Measurements from ENCODE around the gene TMEM31. TPM values are rescaled to one million over a fixed set of nuclear protein-coding genes. Genes with fewer than 3 reads are reported as not detected.

Gene TMEM31
- total and polyA plus RNA-seq, 10 of the 15 experiments (the other 5 are each of a cell fraction or from before 2014, with no cell fraction given), result 0.18 TPM; not detected in 9

DNA sequence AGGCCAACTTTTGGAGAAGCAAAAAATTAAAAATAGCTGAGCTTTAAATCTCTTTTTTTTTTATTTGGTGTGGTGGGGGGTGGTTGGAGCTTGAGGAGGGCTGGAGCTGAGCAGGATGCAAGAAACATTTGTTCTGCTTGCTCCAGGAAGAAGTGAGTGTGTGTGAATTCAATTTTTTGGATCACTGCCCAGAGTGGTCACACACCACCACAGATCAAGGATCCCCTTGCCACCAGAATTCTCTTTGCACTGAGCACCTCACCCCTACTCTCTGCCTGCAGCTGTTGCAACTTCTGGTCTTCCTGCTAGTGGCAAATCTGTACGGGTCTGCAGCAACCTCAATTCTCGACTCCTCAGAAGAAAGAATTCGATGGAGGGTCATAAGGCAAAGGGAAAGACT is 46.0 kb downstream of the TMEM31 start:
- BruUV-seq (replicated peaks), result no TSS peak
- POLR2A ChIA-PET, result no interaction called here
- no peak for TF ChIP-seq ZNF207 (IDR thresholded peaks at IDR 0.05; ENCODE audit: borderline replicate concordance)
- no peak for TF ChIP-seq ATF7 (IDR thresholded peaks at IDR 0.05; ENCODE audit: low read depth)
- TF ChIP-seq DPF2 (IDR thresholded peaks at IDR 0.05), result no peak
- TF ChIP-seq EZH2 (IDR thresholded peaks at IDR 0.05; ENCODE audit: borderline replicate concordance, control insufficient read depth, low read depth, low read length), result no peak
- TF ChIP-seq CBFB (IDR thresholded peaks at IDR 0.05; ENCODE audit: low read depth), result no peak
- TF ChIP-seq PML (IDR thresholded peaks at IDR 0.05; ENCODE audit: low read length), result no peak
- TF ChIP-seq GABPA (IDR thresholded peaks at IDR 0.05; ENCODE audit: low read depth), result no peak
- TF ChIP-seq, protein P1, sequence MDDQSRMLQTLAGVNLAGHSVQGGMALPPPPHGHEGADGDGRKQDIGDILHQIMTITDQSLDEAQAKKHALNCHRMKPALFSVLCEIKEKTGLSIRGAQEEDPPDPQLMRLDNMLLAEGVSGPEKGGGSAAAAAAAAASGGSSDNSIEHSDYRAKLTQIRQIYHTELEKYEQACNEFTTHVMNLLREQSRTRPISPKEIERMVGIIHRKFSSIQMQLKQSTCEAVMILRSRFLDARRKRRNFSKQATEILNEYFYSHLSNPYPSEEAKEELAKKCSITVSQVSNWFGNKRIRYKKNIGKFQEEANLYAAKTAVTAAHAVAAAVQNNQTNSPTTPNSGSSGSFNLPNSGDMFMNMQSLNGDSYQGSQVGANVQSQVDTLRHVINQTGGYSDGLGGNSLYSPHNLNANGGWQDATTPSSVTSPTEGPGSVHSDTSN (IDR thresholded peaks at IDR 0.05; ENCODE audit: insufficient replicate concordance, low read depth, low read length), result no peak
- no peak for TF ChIP-seq NR2C1 (IDR thresholded peaks at IDR 0.05)
- TF ChIP-seq, protein P2, sequence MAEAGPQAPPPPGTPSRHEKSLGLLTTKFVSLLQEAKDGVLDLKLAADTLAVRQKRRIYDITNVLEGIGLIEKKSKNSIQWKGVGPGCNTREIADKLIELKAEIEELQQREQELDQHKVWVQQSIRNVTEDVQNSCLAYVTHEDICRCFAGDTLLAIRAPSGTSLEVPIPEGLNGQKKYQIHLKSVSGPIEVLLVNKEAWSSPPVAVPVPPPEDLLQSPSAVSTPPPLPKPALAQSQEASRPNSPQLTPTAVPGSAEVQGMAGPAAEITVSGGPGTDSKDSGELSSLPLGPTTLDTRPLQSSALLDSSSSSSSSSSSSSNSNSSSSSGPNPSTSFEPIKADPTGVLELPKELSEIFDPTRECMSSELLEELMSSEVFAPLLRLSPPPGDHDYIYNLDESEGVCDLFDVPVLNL (IDR thresholded peaks at IDR 0.05; ENCODE audit: low read depth, low read length), result no peak
- no peak for TF ChIP-seq YBX1 (IDR thresholded peaks at IDR 0.05)
- no peak for TF ChIP-seq JUNB (IDR thresholded peaks at IDR 0.05)
- Histone ChIP-seq H3K4me2 (ENCODE audit: control insufficient read depth, insufficient read depth) (no peak overlapping the region), H3K36me3 (ENCODE audit: control insufficient read depth in 2 of 2, insufficient read depth in 2 of 2, low read length in 1 of 2) (no peaks in the 10 kb centered on the region), H3K9ac (ENCODE audit: control insufficient read depth, insufficient read depth, low read length) (no peak overlapping the region), H3K9me3 (replicated peaks; ENCODE audit: control insufficient read depth, insufficient read depth, low read length) (no peaks in the 10 kb centered on the region), H3K4me3 (no peak overlapping the region), H3K4me1 (ENCODE audit: control insufficient read depth, insufficient read depth, low read length) (no peaks in the 10 kb centered on the region), H2AFZ (ENCODE audit: control insufficient read depth, low read depth, low read length) (no peak overlapping the region), H4K20me1 (ENCODE audit: control insufficient read depth, insufficient read depth) (no peaks in the 10 kb centered on the region), H3K79me2 (ENCODE audit: control insufficient read depth, insufficient read depth, low read length) (no peaks in the 10 kb centered on the region), H3K27ac (ENCODE audit: control insufficient read depth, insufficient read depth) (no peak overlapping the region), H3K27me3 (replicated peaks in 1 of 2; ENCODE audit: control insufficient read depth in 2 of 2, insufficient read depth in 2 of 2, low read length in 1 of 2) (no peaks in the 10 kb centered on the region; a peak in 1 of 4 replicates)
- intact Hi-C loops (cut with micrococcal nuclease; ENCODE audit: unreplicated experiment), result no loop called here
- DNase-seq (ENCODE audit: low read depth, low spot score) (no peak), ATAC-seq (no peak), FAIRE-seq (no peak)
- CTCF ChIA-PET, result no interaction called here
- in situ Hi-C loops (cut with MboI), result no loop called here
- WGBS (ENCODE audit: insufficient coverage, insufficient replicate concordance, low lambda C conversion rate, missing lambda C conversion rate), result 1% methylated on average over 3 of the region's 3 CpGs
- RAD21 ChIA-PET (ENCODE audit: unreplicated experiment), result no interaction called here
- SMC1A ChIA-PET (ENCODE audit: uncharacterized antibody, unreplicated experiment), result no interaction called here

Data from GM12878 (cell line).